ENCODE results near the gene TNS1.

DNA sequence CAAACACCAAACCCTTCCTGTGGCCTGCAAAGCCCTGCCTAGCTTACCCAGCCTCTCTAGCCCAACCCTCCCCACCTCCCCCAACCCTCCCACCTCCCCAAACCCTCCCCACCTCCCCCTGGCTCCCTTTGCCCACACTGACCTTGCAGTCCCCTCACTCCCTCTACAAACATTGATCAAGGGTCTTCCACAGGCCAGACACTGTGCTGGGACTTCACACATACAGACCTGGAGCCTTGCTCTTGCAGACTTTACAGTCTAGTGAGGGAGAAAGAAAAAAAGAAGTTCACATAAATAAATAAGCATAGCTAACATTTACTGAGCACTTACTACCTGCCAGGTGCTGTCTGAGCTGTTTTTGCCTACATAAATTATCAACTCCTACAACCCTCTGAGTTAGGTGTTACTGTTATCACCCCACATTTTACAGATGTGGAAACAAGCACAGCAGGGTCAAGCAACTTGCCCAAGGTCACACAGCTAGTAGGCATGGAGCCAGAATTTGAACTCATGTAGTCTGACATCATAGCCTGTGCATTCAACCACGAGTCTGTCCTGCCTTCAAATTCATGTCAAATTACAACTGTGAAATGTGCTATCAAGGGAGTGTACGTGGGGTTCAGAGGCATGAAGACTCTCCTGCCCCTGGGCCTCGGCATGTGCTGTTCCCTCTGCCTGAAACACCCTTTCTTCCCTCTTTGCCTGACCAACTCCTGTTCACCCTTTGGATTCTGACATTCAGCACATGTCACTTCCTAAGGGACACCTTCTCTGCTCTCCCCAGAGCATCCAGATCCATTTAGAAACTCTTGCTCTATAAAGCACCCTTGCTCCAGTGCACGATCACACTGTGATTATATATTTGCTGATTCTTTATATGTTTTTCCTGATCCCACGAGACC is 209.9 kb downstream of the TNS1 start:
- TF ChIP-seq, protein P1, sequence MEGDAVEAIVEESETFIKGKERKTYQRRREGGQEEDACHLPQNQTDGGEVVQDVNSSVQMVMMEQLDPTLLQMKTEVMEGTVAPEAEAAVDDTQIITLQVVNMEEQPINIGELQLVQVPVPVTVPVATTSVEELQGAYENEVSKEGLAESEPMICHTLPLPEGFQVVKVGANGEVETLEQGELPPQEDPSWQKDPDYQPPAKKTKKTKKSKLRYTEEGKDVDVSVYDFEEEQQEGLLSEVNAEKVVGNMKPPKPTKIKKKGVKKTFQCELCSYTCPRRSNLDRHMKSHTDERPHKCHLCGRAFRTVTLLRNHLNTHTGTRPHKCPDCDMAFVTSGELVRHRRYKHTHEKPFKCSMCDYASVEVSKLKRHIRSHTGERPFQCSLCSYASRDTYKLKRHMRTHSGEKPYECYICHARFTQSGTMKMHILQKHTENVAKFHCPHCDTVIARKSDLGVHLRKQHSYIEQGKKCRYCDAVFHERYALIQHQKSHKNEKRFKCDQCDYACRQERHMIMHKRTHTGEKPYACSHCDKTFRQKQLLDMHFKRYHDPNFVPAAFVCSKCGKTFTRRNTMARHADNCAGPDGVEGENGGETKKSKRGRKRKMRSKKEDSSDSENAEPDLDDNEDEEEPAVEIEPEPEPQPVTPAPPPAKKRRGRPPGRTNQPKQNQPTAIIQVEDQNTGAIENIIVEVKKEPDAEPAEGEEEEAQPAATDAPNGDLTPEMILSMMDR (IDR thresholded peaks at IDR 0.05), result no peak
- TF ChIP-seq EZH2phosphoT487 (IDR thresholded peaks at IDR 0.05) (no peak), EZH2 (IDR thresholded peaks at IDR 0.05) (no peak)
